ENCODE results near the gene ZNF423.

Gene ZNF423

DNA sequence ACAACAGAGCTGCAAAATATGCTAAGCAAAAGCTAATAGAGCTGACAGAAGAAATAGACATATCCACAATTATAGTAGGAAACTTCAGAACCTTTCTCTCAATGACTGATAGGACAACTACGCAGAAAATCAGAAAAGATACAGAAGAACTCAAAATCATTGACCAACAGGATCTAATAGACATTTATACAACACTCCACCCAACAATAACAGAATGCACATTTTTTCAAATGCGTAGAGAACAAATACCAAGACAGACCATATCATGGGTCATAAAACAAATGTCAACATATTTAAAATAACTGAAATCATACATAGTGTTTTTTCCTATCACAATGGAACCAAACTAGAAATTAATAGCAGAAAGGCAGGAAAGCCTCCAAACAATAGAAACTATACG is 244.9 kb downstream of the ZNF423 start:
- DNase-seq (ENCODE audit: extremely low read depth in 1 of 2, low read depth in 1 of 2), result no peak

DNA sequence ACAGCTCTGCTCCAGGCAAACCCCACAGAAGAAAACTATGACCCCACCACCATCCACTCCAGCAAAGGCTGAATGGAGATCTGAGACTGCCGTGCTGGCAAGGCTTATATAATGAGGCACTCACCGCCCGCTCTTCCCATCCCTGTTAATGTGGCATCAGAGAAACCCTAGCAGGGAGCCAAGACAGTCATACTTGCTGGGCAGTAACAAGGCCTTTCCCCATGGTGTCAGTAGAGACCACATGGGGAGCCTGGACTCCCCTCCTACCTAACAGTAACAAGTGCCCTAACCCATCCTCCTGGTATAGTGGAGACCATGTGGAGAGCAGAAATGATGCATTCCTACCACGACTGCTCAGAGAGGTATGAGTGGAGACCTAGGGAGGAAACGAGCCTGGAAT is 247.1 kb downstream of the ZNF423 start:
- no peak for DNase-seq (ENCODE audit: extremely low read depth in 1 of 2, low read depth in 1 of 2)

DNA sequence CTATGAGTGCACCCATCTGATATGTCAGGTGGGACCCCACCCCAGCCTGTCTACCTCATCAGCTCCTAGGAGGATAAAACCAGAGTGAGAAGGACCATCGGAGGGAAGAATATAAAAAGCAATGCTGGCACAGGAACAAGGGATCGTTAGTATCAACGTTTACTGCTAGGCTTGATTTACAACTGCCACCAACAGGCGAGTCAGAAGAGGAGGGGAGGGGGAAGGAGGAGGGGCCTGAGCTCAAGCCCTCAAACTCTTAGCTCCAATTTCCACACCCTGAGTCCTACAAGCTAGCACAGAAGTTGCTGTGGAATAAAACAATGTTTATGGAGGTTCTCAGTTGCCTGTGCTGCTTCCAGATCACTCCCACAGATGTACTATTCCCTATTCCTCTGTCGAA is 247.8 kb downstream of the ZNF423 start:
- DNase-seq (ENCODE audit: extremely low read depth in 1 of 2, low read depth in 1 of 2), result no peak

DNA sequence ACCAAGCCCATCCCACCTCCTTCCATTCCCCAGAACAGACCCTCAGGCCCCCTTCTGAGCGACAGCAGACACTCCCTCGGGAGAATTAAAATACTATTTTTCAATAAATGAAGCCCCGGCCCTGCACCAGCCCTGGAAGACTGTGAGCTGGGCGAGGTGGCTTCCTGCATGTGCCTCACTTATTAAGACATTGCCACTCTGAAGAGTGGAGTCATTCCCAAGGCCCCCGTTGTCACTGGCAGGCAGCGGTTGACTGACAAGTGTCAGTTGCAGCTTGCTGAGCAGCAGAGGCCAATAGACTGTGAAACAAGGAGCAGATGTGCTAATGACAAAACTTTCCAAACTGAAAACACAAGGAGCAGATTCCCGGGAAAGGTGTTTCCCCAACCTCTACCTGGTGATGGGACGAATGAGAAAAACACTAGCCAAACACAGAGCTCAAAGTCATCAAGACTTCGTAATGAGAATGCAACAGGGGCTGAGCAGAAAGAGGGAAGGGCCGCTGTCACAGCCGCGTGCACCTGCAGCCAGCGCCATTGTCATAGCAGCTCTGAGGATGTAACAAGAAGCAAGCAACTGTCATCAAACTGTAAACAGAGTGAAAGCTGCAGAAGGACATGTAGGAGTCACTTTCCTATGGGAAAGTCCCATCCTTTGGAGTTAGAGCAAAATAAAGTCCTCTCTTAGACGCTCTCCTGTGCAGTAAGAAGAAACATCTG is 250.2 kb downstream of the ZNF423 start:
- DNase-seq (ENCODE audit: extremely low read depth in 1 of 2, low read depth in 1 of 2), result no peak

DNA sequence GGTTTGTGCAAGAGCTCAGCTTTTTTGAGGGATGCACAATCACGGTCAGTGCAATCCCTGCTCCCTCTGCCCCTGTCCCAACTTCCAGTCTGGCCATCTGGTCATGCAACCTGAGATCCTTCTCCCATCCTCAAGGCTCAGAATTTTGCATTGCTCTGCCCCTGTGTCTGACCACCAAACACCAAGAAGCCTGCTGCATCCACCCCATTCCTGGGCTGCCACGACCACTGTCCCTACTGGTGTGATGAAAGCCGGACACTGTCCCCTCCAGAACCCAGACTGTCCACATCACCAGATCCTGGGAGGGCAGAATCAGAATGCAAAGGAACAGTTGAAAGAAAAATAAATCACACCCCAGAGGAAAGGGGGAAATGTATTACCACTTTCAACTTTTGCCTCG is 251.3 kb downstream of the ZNF423 start:
- DNase-seq (ENCODE audit: extremely low read depth in 1 of 2, low read depth in 1 of 2), result no peak

DNA sequence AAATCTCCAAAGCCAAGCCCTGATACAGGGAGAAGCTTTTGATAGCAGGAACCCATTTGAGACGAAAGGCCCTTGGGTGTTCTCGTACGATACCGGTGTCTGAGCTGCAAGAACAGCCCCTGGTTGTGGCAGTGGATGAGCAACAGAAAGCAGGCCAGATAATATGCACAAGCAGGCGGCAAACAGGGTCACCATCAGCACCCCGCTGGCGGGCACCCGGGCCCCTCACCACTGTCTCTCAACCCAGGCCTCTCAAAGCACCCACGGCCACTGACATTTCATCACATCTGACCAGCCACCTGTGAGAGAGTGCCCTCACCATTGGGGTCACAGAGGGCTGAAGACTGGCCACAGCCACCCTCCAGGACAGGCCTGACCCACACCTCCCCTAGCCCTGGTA is 252.0 kb downstream of the ZNF423 start:
- no peak for DNase-seq (ENCODE audit: extremely low read depth in 1 of 2, low read depth in 1 of 2)

DNA sequence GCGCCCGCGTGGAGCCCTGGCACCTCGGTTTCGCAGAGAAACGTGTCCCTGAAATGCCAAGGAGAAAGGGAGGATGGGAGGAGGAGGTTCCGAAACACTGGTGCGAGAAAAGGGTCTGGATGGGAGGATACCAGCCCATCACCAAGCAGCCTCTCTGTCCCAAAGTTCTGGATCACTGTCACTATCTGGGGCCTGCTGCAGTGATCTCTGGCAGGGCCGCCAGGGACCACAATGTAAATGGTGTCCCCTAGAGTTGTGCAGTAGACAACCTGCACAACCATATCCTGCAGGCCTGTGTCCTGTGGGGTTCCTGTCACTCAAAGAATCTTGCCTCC is 253.0 kb downstream of the ZNF423 start:
- DNase-seq (ENCODE audit: extremely low read depth in 1 of 2, low read depth in 1 of 2), result no peak

DNA sequence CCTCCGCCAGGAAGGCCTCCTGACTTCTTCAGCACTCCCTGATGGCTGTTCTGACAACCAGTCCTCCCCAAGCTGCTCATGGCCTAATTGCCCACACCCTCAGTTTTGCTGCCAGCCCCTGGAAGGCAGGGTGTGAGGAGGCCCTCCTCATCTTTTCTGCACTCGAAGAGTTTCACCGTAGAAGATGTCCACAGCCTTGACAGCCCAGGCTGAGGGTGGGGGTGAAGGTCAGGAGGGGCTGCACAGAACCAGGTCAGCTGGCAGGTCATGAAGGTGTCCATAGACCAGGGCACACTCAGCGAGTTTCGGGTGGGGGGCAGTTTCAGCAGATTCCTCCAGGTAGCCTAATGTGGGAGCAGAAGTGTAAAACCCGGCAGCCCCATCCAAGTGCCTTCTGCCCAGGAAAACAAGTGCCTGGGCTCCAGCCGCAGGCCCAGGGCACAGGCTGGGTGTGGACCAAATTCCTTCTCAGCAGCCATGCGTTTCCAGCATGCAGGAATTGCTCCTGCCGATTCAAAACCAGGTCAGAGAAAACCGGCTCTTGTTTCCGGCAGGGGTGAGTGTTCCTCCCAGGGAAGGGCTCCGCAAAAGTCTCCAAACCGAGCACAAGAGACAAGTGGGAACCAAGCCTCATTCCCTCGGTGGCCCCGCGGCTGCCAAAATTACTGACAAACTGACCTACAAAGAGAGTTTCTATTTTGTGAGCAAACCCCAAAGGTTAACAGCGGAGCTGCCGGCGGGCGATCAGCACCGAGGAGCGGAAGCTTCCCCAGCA is 253.5 kb downstream of the ZNF423 start:
- DNase-seq (ENCODE audit: extremely low read depth in 1 of 2, low read depth in 1 of 2), result no peak

DNA sequence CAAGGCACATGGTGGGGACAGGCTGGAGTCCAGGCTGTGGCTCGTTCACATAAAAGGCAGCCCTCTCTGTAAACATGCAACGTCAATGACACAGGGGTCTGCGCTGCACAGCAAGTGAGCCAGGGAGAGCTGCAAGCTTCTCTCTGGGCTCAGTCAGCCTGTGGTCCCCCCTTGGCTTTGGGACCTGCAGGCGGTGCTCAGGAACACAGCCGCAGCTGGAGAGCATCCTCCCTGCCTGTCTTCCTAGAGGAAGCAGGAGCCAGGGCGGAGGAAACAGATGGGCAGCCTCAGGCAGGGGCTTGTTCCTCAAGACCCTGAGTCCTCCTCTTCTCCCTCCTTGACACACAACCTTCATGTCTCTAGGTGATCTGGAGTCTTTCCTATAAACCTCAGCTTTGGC is 254.3 kb downstream of the ZNF423 start:
- no peak for DNase-seq (ENCODE audit: extremely low read depth in 1 of 2, low read depth in 1 of 2)

DNA sequence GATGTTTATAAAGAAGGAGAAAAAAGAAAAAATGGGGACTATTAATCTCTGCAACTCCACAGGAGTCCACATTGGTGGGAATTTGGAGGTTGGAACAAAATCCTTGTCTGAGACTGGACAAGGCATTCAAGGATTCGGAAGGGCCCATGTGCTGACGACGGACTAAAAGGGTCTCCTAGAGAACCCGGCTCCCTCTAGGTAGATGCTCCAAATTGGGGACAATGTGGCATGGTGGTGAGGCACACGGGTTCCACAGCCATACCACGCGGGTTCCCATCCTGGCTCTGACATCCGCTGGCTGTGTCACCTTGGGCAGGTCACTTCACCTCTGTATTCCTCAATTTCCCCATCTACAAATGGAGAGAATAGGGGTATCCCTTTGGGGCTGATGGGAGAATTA is 254.9 kb downstream of the ZNF423 start:
- DNase-seq (ENCODE audit: extremely low read depth in 1 of 2, low read depth in 1 of 2), result no peak

DNA sequence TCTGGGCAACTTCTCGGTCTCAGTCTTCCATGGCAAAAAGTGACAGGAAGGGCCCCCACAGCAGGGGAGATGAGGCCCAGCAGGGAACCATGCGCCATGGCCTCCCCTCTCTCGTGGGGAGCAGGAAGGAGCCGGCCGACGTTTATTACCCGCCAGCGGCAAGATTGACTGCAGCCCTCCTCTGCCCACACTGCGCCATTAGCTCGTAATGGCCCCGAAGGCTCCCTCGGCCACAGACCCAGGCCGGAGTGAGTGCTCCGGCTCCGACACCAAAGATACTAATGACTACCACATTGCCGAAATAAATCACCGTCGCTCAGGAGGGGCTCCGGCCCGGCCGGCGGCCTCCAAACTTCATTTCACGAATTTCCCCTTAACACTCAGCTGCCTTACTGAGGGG is 255.4 kb downstream of the ZNF423 start:
- no peak for DNase-seq (ENCODE audit: extremely low read depth in 1 of 2, low read depth in 1 of 2)

DNA sequence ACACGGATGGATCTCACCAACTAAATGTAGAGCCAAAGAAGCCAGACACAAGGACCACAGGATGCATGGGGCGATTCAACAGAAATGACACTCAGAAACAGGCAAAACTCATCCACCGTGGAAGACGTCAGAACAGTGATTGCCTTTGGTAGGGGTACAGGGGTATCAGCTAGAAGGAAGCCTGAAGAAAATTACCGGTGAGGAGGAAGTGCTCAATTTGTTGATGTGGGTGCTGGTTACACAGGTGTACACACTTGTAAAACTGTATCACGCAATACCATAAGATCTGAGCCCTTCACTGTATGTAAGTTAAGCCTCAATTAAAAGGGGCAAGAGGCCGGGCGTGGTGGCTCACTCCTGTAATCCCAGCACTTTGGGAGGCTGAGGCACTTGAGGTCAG is 256.2 kb downstream of the ZNF423 start:
- DNase-seq (ENCODE audit: extremely low read depth in 1 of 2, low read depth in 1 of 2), result no peak

DNA sequence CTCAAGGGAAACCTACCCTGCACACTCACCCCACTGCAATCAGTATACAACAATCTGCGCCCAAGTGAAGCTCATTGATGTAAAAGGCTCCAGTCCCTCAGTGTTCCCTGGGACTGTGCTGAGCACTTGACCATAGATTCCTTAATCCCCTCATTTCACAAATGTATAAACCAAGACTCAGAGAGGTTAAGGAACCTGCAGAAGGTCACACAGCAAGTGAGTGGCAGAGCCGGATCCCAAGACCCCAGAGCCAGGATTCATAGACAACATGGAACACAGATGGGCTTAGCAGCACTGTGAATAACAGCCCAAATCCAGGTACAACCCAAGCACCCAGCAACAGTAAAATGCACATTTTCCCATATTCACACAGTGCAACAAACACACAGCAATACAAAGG is 256.6 kb downstream of the ZNF423 start:
- no peak for DNase-seq (ENCODE audit: extremely low read depth in 1 of 2, low read depth in 1 of 2)

DNA sequence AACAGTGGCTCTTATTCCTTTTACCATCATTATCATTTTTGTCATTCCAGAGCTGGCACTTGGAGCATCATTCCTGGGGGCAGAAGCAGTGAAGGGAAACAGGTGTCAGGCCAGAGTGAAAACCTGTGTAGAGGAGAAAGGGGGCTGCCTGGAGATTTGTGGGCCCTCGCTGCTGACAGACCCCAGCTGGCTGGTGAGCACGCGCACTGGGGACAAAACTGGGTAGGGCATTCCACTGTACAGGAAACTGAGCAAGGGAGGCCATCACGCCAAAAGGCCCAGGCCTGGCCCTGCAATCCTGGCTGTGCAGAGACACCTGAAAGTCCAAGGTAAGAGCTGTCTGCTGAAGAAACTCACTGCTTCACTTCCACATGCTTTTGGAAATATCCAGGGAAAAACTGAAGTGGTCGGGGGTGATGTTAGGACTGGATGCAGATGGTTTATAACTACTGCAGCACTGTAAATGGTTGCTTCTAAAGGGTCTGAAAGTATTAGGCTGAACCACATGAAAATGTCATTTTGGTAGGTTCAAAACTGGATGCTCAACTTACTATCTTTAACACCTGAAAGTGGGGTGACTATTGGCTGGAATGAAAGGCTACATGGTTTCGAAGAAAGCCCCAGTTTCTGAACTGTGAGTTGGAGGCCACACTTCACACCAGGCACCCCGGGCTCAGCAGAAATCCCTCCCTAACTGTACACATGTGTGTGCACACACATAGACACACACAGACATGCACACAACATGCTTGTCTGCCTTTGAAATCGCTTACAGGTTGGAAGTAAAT is 257.3 kb downstream of the ZNF423 start:
- DNase-seq (ENCODE audit: extremely low read depth in 1 of 2, low read depth in 1 of 2), result no peak

DNA sequence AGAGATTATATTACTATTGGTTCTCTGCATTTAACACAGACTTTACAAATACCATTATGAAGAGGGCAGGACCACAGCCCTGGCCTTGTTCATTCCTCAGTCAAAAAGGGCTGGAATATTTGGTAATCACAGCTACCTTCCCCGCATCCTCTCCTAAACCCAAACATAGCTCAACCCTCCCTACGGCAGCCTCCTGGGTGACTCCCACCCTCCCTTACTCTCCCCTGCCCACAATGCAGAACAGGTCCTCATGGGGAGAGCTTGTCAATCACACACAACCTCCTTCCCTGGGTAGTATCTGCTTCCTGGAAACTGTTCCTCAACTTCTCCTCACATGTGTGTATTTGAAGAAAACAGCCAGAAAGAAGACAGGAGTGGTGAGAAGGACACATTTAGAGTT is 258.1 kb downstream of the ZNF423 start:
- DNase-seq (ENCODE audit: extremely low read depth in 1 of 2, low read depth in 1 of 2), result no peak

DNA sequence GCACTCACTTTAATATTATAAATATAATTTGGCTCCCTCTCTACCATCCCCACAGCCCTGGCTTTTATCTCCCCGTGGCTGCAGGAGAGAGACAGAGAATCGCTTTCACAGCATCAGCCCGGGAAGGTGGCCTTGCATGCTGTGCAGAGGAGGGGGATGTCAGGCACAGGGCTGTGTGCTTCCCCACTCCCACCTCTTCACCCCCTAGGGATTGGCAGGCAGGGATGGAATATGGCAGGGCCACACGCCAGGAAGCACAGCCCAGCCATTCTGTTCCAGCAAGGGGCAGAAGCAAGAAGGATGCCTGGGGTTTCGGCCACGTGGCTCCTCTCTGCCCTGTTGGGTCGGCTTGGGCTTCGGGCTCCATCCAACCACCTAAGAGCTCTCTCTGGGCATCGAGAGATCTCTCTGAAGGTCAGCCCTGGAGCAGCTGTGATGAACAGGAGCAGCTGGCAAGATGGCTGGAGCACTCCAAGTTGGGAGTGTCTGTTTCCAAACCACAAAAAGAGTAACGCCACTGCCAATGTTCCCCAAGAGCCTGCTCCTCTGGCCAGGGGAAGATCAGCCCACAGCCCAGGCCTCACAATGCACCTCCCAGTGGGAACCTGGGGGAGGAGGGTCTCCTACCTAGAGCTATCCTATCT is 259.1 kb downstream of the ZNF423 start:
- no peak for DNase-seq (ENCODE audit: extremely low read depth in 1 of 2, low read depth in 1 of 2)

DNA sequence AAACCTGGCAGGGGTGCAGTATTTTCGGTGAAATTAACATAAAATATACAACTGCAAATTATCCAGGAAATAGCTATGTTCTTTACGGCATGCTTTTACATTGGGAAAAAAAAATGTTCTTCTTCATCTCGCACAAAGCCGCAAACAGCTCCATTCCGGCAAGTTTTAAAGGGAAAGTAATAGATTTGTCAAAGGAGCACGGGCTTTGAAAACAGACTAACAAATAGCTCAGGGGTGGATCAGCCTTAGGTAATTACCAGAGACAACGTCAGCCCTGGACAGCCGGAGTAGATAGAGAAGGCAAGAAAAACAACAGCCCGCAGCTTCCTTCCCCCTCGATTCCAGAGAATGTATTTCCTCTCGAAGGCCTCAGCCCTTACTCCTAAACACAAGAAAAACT is 259.8 kb downstream of the ZNF423 start:
- DNase-seq (ENCODE audit: extremely low read depth in 1 of 2, low read depth in 1 of 2), result no peak

DNA sequence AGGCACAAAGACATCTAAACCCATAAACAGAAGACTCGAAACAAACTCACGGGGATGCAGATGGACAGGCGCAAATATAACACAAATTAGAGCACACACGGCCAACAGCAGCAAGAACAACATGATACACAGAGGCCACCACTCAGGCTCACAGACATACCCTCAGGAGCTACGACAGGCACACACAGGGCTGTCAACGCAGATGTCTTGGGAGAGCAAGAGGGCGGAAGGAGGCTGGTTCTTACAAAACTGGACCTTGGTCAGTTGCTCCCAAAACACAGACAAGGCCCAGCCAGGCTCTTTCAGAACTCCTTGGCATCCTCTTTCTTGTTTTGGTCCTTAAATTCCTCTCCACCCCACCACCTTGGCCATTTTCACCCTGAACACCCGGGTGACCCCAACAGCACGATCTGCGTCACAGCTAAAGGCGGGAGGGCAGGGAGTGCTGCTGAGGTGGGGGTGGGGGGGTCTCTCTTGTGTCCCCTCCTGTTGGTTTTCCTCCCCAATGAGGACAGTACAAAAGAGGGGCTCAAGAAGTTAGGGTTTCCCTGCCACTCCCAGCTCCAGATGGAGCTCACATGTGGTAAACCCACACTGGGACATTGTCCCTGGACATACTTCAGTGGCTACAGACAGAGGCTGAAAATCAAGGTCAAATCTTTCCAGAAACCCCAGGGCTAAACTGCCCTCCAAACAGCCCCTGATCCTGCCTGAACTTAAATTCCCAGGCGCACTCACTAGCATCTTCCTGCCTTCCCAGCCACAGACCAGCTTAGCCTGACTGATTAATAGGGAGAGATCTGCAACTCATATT is 261.0 kb downstream of the ZNF423 start:
- no peak for DNase-seq (ENCODE audit: extremely low read depth in 1 of 2, low read depth in 1 of 2)

DNA sequence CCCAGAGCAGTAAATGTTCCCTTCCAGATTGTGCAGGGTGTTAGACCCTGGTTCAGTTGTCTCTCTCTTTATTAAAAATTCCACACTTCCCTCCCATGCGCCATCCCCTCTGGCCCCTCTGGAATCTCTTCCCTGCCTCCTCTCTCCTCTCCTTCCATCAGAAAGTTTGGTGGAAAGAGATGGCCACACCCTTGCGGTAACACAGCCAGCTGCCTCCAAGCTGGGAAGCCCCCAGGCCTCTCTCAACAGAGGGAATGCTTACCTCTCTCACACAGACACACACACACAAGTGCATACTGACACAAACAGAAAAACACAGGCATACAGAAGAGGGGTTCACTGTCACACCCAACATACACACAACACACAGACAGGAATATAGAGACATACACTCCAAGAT is 261.8 kb downstream of the ZNF423 start:
- no peak for DNase-seq (ENCODE audit: extremely low read depth in 1 of 2, low read depth in 1 of 2)

DNA sequence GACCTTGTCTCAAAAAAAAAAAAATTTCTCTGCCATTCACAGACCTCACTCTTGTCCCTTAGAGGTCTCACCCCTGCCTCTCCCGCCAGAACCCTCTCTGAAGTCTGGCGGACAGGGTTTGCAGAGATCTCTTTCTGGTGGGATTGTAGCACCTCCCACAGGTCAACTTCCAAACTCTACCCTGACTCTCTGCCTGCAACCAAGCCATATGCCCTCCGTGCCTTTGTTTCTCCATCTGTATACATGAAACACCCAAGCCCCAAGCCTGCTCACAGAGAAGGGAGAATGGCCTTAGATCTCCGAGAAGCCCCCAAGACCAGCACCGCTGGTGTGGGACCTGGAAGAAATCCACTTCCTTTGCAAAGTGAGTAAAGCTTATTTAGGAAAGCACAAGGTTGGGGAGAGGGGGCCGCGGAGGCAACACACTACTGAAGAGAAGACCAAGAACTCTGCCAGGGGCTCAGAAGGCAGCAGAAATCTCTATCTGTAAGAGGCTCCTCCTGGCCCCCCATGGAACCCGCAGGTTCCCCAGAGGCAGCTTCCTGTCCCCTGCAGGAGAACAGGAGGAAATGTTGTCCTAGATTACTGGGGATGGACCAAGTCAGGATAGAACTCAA is 262.4 kb downstream of the ZNF423 start:
- no peak for DNase-seq (ENCODE audit: extremely low read depth in 1 of 2, low read depth in 1 of 2)
